SIG-M5 treated with dmso at 0.1 percent for 504 hours (cell line): ENCODE measurements around the gene HSF5.
A peak's percentile ranks its signal among the peaks of the same experiment; 100 is the strongest.

Experiments
- DNase-seq: peaks from one replicate; lab custom pipeline; 2025; ENCODE audit not compliant: unreplicated experiment; lab: John Stamatoyannopoulos, UW

The HSF5 gene, protein sequence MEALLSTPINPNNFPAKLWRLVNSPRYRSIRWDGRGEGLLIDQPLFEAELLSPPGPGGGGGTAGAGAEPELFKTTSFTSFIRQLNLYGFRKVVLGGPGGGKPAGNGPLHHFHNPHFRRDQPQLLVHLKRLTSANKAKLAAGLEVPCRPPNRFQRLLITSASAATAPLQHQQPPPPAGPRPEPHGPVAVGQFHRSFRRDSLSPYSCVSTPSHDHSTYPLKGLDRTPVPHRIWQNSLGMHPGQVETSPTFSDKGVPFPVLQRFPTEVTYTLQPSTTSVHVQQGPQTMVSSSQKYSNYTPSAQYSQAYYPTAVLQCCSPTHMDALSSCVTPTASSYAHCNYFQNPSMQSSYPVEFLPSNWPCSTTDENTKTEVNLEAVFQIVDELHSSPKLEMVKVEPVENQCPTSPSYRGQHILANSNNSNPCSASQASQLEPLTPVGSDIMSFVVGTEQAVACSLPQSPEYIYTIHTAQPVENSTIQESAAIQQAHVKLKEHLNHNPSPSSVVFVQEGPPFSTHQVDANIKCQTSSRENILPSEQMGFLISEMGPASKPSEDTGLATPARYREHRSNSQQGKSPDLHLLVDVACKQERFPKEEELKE

DNA sequence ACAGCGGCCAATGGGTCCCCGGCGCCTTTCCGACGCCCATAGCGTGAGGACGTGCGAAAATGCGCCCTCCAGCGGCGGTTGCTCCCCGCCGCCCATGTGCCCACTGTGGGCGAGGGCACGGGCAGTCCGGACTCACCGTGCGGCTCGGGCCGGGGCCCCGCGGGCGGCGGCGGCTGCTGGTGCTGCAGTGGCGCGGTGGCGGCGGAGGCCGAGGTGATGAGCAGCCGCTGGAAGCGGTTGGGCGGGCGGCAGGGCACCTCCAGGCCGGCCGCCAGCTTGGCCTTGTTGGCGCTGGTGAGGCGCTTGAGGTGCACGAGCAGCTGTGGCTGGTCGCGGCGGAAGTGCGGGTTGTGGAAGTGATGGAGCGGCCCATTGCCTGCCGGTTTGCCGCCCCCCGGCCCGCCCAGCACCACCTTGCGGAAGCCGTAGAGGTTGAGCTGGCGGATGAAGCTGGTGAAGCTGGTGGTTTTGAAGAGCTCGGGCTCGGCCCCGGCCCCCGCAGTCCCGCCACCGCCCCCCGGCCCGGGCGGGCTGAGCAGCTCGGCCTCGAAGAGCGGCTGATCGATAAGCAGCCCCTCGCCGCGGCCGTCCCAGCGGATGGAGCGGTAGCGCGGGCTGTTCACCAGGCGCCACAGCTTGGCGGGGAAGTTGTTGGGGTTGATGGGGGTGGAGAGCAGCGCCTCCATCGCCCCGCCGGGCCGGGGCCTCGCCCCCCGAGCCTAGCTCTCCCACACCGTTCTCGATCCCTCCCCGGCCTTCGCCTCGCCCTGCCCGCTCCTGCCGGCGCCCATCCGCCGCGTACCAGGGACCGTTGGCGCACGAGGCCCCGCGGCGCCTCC lies at the start of gene HSF5:
TSS of gene HSF5 (minus strand) at position 820 of the 839 bp plus-strand sequence. CDS start at position 686, 134 bp downstream.
- no peak for DNase-seq

DNA sequence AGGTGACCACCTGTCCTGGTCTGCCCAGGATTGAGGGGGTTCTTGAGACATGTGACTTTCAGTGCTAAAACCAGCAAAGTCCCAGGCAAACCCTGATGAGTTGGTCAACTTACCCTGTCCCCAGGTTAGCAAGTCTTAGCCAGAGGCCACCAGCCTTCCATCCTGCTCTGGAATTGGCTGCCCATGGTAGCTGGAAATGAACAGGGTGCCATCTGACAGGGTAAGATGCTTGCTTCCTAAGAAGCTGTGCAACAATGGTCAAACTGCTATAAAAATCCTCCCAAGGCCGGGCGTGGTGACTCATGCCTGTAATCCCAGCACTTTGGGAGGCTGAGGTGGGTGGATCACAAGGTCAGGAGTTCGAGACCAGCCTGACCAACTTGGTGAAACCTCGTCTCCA lies 49.1 kb upstream of the HSF5 start:
- DNase-seq: no peak

DNA sequence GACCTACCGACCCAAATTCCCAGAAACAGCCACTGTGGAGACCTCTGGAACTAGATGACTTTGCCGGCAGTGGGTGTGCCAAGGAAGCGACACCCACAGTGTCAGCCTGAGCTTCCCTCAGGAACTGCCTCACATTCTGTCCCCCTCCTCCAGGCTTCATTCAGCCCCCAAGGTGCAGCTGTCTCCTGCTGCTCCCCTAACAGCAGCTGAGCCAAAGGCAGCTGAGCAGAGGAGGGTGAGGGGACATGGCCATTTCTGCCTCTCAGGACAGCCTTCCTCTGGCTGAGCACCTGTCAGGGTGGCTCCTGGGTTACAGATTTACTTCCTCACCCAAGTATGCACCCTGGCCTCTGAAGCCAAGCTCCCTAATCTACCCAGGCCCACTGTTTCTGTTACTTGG lies 48.3 kb upstream of the HSF5 start:
- DNase-seq: no peak

DNA sequence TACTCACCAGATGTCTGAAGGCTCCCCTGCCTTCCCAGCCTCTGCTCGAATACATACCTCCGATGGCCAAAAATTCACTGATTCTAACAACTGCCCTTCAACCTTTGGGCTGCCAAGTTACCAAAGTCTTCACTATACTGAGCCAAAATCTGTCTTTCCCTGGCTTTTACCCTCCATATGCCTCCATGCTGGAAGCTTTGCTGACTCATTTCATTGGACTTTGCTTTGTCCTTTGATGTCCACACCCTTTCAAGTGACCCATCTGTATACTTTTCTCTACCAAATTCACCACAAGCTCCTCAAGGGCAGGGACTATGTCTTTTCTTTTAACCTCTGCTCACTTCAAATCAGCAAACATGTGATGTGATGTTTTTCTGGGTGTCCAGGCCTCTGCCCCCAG lies 47.2 kb upstream of the HSF5 start:
- no peak for DNase-seq

DNA sequence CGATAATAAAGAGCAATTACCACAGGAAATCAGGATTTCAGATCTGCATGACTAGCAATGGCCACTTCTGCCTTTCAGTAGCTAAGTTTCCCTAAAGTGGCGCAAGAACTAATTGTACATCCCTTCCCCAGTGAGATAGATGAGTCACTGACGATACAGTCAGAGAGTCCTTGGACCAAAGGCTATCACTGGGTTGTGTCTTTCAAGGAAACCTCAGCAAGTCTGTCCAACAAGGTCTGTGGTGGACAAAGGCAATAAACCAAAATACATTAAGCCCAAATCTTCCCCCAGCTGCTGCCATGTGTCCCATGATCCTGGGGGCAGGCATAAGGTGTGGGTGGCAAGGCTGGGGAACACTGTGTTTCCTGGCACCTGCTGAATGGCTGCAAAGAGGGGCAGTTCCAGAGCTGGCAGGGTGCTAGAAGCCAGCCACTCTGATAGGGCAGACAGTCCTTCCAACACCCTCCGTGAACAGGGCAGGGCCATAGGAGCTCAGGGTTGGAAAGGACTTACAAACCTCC lies 46.8 kb upstream of the HSF5 start:
- peak; percentile 91 for DNase-seq

DNA sequence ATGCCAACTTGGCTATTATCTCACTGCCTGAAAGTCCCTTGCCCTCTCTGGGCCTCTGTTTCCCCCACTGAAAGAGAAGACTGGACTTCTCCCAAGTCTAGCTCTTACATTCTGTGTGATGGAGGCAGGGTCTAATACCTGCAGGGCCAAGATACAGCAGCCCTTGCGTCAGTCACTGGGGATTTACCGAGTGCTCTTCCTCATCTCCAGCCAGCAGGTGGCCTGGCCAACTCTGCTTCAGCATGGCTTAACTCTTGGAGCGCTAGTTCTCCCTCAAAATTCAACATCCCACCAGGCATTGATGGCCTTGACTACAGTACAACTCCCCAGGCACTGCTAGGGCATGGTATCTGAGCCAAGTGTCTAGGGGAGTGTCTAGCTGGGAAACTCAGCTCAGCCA lies 46.1 kb upstream of the HSF5 start:
- no peak for DNase-seq

DNA sequence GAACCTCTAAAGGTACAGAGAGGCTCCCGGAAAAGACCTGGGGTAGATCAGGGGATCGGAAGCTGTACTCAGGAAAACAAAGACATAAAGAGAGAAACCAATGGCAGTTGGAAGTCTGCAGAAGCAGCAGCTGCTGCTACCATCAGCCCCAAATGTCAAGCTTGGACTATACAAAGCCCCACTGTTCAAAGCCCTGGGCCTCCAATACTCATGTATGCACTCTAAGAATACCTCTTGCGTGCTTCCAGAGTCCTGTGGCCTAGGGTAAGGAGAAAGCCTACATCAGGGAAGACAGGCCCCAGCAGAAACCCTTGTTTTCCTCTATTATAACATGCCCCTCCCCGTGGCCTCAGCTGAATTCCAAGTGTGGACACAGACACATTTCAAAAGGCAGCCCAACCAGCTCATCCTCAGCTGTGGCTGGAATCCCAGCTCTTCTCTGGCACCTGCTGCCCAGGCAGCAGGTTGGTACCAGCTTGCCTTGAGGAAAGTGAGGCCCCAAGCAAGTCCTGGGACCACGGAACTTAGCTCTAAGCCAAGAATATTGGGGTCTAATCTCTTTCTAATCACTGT lies 45.5 kb upstream of the HSF5 start:
- DNase-seq: no peak

DNA sequence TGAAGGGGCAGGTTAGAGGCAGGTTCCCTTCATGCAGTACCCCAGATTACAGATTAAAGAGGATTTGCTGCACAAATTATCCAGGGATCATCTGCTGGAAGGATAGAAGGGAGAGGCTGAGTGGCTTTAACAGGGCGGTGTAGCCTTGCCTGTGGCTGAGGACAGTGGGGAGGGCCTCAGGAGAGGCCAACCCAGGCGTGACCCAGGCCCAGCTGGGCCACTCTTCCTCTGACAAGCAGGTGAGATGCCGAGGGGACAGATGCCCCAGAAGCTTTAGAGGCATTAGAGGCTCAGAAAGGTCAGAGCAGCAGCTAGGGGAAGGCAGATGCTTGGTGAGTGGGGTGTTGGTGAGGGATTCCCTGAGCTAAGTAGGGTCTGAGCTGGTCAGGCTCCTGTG lies 44.3 kb upstream of the HSF5 start:
- DNase-seq: no peak

DNA sequence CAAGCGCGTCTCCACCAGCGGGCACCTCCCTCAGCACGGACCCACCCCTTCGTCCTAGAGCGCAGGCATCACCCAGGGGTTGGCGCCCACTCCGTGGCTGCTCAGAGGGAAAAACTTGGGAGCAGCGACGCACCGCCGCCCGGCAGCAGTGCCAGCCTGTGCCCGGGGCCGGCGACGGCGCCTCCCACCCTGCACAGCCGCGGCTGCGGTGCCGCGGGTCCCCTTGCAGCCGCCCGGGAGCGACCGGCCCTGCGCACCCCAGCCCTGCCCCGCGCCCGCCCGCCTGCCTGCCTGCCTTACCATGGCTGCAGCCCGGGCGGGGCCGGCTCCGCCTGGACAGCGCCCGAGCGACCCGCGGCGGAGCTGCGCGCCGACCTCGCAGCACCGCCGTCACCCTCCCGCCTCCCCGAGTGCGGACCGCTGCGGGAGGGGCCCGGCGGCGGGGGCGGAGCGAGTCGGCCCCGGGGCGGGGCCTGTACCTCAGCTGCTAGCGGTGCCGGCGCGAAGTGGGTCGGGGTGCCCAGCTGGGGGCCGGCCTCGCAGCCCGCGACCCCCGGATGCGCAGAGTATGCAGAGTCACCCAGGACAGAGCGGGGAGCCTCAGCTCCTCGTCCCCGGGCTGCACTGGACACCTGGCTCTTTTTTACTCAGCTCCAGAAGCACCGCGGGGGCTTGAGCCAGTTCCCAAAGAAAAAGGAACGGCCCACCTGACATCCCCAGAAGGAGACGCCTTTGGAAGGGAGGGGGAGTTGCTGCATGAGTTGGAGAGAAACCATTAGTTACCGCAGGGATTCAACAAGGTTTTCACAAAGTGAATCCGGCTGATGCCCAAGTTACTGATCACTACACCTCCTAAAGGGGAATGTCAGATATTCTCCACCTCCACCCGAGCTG lies 43.7 kb upstream of the HSF5 start:
- no peak for DNase-seq

DNA sequence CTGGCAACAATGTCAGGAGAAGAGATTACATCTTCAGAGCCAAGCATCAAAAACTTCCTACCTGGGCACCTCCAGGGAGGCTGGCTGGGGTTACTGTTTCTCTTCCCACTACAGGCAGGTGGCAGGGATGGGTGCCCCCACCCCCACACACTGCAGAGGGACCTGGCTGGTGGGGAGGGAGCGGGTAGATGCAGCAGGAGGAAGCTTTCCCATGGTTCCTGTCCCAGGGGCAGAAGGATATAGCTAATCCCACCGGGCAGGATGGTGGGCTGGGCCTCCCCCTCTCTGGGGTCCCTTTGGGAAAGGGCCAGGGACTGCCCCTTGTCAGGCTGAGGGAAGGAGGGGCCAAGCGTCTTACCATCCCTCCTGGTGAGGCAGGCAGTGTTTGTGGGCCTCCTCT lies 42.9 kb upstream of the HSF5 start:
- DNase-seq: no peak

DNA sequence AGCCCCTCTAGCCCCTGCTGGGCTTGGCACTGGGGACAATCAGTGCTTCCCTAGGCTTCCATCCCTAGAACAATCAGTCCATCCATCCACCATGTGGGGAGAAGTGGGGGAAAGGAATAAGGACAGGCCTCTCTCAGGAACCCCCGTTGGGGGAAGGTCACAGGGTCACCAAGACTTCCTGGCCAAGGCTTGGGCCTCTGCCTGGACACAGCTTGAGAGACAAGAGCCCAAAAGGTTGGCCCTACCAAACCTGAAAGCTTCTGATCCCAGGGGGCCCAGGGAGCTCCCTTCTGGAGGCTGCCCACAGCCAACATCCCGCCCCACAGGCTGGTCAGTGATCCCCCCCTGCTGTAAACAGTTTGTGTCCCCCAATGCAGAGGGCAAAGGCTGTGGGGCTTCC lies 42.4 kb upstream of the HSF5 start:
- DNase-seq: no peak

DNA sequence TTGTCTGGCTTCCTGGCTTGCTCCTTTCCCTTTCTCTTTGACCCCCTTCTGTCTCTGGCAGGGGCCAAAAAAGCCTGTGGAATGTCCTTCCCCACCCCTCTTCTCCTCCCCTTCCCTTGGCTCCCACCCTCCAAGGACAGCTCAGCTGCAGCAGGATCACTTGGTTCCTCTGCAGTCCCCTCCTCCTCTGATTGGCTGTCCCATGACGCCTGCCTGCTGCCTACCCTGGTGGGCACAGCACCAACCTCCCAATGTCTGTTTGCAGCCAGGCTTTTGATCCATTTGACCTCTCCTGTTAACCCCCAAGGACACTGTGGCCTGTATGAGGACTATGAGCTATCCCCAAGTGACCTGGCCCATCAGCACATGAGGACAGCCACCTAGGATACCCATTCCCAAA lies 41.1 kb upstream of the HSF5 start:
- no peak for DNase-seq

DNA sequence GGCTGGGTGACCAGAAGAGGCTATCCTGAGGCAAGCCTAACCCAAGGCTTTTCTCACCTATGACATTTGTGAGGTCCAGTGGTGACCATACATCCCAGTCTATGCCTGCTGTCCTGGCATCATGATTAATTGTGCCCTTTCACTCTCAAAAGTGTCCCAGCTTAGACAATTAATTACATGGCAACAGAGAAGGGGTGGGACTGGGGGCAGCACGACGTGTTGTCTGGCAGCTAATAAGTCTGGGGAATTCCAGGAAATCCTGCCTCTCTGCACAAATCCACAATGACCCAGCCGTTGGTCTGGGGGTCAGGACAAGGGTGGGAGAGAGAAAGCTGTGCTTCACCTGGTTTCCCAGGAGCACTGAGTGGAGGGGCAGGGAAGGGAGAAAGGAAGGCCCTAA lies 40.2 kb upstream of the HSF5 start:
- no peak for DNase-seq

DNA sequence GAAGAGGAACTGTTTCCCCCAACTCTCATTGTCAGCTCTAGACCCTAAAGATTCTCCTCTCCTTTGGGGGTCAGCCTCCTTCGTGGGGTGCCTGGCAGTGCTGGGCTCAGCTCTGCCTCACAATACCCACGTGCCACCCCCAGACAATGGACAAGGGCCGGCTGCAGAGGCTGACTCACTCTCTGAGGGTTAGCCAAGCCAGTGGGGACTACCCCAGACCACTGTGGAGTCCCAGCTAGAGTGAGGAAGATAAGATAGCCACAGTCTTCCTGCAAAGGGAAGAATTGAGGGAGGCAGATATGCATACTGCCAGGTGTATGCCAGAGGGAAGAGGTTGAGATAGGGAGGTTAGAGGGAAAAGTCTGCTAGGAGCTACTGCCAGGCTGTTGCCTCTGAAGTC lies 39.7 kb upstream of the HSF5 start:
- DNase-seq: no peak

DNA sequence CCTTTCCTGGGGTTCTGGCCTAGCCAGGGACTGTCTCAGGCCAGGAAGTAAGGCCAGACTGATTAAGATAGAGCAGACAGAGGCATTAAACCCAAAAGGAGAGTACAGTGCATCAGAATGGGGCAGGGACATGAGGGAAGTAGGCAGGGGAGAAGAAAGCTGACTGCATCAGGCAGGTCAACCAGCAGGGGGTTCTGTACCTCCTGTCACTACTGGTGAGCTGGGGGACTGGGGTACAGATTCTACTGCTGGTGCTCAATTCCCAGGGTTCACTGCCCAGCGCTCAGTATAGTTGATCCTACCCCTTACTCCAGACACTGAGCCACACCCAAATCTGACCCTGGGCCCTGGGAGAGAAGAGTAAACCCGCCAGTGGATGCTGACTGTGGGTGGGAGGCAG lies 39.1 kb upstream of the HSF5 start:
- DNase-seq: peak; percentile 37

DNA sequence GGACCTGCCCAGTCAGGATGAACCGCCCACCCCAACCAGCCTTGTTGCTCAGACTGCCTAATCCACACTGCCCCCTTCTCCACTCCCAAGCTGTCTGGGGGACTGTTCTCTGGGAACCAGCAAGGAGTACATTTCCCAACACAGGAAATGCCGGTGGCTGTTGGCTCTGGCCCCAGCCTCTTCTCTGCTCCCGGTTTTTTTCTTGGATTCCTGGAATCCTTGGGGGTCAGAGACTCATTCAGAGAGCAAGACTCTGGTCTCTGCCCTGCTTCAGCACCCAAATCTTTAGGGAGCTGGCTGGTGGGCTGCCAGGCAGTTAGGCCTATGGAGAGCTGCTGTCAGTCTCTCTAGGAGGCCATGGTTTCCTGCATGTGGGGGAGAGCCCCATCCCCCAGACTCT lies 37.0 kb upstream of the HSF5 start:
- DNase-seq: no peak

DNA sequence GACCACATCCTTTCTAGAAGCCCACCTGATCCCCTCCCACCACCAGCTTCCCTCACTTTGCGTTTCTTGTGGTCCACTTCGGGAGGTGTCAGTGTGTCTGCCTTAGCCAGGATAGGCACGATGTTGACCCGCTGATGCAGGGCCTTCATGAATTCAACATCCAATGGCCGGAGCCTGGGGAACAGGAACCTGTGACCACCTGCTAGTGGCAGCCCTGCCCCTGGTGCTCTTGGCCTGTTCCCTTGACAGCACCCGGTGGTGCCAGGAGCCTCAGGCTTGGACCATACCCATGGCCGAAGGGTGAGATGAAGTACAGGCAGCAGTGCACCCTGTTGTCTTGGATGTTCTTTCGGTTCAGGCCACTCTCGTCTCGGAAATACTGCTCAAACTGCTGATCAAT lies 33.5 kb upstream of the HSF5 start:
- DNase-seq: no peak

DNA sequence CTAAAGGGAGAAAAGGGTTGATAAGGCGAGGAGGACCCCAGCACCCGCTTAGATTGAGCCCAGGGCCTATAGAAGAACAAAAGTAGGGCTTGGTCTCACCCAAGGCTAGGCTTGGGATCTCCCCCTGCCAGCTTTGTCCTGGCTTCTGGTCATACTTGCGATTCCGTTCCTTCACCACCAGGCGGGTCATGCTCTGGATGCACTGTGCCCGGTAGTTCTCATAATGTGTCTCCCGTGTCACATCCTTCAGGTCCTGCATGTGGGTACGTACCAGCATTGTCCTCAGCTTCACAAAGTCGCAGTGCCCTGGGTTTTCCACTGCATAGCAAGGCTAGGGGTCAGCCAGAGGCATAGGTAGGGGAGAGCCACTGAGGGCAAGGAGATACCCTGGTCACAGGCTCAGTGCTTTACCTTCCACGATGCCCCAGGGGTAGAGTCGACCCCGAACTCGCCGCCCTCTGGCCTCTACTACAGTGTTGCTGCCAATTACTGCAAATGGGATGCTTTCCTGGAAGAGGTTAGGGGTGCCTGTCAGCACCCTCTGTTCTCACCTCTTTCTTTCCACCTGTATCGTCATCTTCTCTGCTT lies 32.7 kb upstream of the HSF5 start:
- DNase-seq: peak; percentile 44

DNA sequence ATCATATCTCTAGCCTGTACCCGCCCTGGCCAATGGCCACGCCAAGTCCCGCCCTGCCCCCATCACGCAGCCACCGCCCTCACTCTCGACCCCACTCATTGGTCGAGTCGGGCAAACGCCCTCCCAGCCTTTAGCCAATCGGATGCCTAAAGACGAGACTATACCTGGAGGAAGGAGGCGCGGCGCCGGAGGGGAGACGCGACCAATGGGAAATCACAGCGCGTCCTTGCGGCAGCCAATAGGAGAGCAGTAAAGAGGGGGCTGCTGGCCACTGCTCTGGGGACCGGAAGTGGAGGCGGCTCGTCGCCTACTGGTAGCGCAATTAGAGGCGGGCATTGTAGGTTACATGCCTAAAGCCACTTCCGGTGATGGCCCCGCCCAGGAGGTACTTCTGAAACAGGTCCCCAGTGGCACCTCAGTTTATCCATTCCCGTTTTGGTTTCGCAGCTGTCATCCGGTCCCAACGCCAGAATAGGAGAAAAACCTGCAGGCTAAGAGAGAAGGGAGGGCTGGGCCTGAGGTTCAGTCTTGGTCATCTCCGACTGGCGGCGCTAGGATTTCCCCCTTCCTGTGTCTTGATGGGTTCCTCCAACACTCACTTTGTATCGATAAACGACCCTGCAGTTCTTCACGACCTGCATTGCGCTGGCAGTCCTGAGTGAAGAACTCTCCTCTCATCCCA lies 29.9 kb upstream of the HSF5 start:
- DNase-seq: peak; percentile 100
